DOHH2 (cell line): ENCODE measurements around the gene MAPK8.

Source experiments
- CTCF ChIP-seq: fragments of 200-600 bp; sonication (generic); IDR thresholded peaks from one replicate; pipeline ENCODE4 v1.5.1; 2014; ENCODE audit warnings: antibody characterized with exemption, mild to moderate bottlenecking, low read depth, low read length; ENCODE audit not compliant: poor library complexity, severe bottlenecking
- EZH2phosphoT487 ChIP-seq: fragments of 200-600 bp; sonication (generic); IDR thresholded peaks from 2 replicates; pipeline ENCODE4 v1.6.1; 2017; ENCODE audit warnings: borderline replicate concordance, mild to moderate bottlenecking, antibody characterized with exemption, low read length, moderate library complexity, mixed read lengths

- TF ChIP-seq CTCF (no peak), EZH2phosphoT487 (no peak)
Measured at GRCh38 chr10:48455392-48456151, 149.1 kb downstream of the MAPK8 start.
